ENCODE measurements around the gene FOXQ1.

DNA sequence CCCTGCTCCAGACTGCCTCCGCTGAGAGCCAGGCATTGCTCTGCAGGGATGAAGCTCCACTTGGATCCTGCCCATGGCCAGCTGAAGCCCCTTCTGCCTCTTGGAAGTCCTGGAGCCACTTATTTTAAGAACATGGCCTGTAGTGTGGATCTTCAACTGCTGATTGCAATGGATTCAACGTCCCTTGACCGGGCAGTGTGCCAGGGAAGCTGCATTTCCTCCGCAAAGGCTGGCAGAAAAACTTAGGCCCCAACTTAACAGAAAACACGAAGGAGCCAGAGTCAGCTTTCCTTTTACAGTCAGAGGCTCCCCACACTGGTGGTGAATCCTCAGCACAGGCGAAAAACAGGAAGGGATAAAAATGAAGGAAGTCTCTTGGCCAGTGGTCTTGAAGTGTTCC, 26.3 kb upstream of the FOXQ1 start:
- TF ChIP-seq, protein P1, sequence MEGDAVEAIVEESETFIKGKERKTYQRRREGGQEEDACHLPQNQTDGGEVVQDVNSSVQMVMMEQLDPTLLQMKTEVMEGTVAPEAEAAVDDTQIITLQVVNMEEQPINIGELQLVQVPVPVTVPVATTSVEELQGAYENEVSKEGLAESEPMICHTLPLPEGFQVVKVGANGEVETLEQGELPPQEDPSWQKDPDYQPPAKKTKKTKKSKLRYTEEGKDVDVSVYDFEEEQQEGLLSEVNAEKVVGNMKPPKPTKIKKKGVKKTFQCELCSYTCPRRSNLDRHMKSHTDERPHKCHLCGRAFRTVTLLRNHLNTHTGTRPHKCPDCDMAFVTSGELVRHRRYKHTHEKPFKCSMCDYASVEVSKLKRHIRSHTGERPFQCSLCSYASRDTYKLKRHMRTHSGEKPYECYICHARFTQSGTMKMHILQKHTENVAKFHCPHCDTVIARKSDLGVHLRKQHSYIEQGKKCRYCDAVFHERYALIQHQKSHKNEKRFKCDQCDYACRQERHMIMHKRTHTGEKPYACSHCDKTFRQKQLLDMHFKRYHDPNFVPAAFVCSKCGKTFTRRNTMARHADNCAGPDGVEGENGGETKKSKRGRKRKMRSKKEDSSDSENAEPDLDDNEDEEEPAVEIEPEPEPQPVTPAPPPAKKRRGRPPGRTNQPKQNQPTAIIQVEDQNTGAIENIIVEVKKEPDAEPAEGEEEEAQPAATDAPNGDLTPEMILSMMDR (IDR thresholded peaks at IDR 0.05; ENCODE audit: extremely low read depth in 1 of 2, insufficient read depth in 1 of 2, low read depth in 1 of 2, low read length in 2 of 2), result no peak
- no peak for TF ChIP-seq POLR2A (IDR thresholded peaks at IDR 0.05; ENCODE audit: low read depth, low read length)
- TF ChIP-seq, protein P2, sequence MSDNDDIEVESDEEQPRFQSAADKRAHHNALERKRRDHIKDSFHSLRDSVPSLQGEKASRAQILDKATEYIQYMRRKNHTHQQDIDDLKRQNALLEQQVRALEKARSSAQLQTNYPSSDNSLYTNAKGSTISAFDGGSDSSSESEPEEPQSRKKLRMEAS (IDR thresholded peaks at IDR 0.05; ENCODE audit: insufficient read depth, insufficient read length), result no peak

All from endothelial cell of umbilical vein (primary cell).